HCT116 (cell line): Measurements from ENCODE around the gene OR5K2. TPM values are rescaled to one million over a fixed set of nuclear protein-coding genes. Genes with fewer than 3 reads are reported as not detected.
A peak's percentile ranks its signal among the peaks of the same experiment; 100 is the strongest.

Experiments
- ATAC-seq: fragments of 200-7000 bp; cut with Tn5 transposase; 2 replicates; pipeline ENCODE4 v1.9.1; 2020; ENCODE audit warnings: mild to moderate bottlenecking, moderate library complexity
- BruUV-seq: library from RNA; stranded (reverse); fragments of 400-500 nt; replicated peaks from 2 replicates; lab custom pipeline; 2021; lab: Mats Ljungman, UMichigan
- CTCF ChIA-PET: fragments of 300-600 bp; sonication (Branson Sonifier 250); formaldehyde crosslinking; loops from one replicate; lab custom pipeline; 2021; ENCODE audit warnings: antibody characterized with exemption; lab: Charles Lee
- POLR2A ChIA-PET: fragments of 300-600, 350-600 bp; sonication (Branson Sonifier 250); formaldehyde crosslinking; loops from one replicate; lab custom pipeline; 2021; ENCODE audit warnings: antibody characterized with exemption; lab: Charles Lee
- RAD21 ChIA-PET, 2 experiments: fragments of 300-600 bp; sonication (Branson Sonifier 250); formaldehyde crosslinking; loops; one replicate each; lab custom pipeline; 2023; ENCODE audit warnings: low total read pairs in 2 of 2; ENCODE audit not compliant: uncharacterized antibody in 2 of 2, unreplicated experiment in 2 of 2, low non-redundant PET in 1 of 2; lab: Charles Lee
- DNase-seq: peaks from one replicate; pipeline ENCODE4 v3.0.0-alpha.2; 2010; ENCODE audit warnings: low read depth, low spot score
- H2AFZ ChIP-seq: fragments of 200-600 bp; shearing (Covaris generic), sonication (generic); 2 replicates; pipeline ENCODE4 v1.6.1; 2017; ENCODE audit warnings: low read depth, mixed run types, mixed read lengths, antibody characterized with exemption, low read length; ENCODE audit not compliant: poor library complexity, severe bottlenecking
- H3K27ac ChIP-seq: 2 replicates; pipeline ENCODE4 v1.5.1; 2012; ENCODE audit warnings: low read depth, low read length
- H3K27me3 ChIP-seq: fragments of 200-600 bp; sonication (generic); 2 replicates; pipeline ENCODE4 v1.6.1; 2016; ENCODE audit warnings: mixed run types, low read length, mixed read lengths; ENCODE audit not compliant: insufficient read depth
- H3K36me3 ChIP-seq, 2 experiments: fragments of 200-500 bp in 1 of 2; fragments of 200-600 bp in 1 of 2; sonication (Bioruptor generic) in 1 of 2; sonication (generic) in 1 of 2; 2 replicates each; pipeline versions ENCODE4 v1.5.1 to v1.6.1; 2014 to 2016; ENCODE audit warnings: low read length in 2 of 2, inconsistent platforms in 1 of 2, mixed read lengths in 1 of 2, mixed run types in 1 of 2; ENCODE audit not compliant: insufficient read depth in 2 of 2, control insufficient read depth in 1 of 2
- H3K4me1 ChIP-seq, 2 experiments: fragments of 200-600 bp in 1 of 2; sonication (generic) in 1 of 2; 2 replicates each; pipeline versions ENCODE4 v1.5.1 to v1.6.1; 2012 to 2017; ENCODE audit warnings: low read length in 2 of 2, inconsistent platforms in 1 of 2, mild to moderate bottlenecking in 1 of 2, mixed read lengths in 1 of 2, mixed run types in 1 of 2, moderate library complexity in 1 of 2; ENCODE audit not compliant: insufficient read depth in 2 of 2, control insufficient read depth in 1 of 2
- H3K4me2 ChIP-seq: fragments of 200-600 bp; sonication (generic); 2 replicates; pipeline ENCODE4 v1.6.1; 2017; ENCODE audit warnings: mixed run types, low read length, mixed read lengths
- H3K4me3 ChIP-seq, 2 experiments: fragments of 200-600 bp in 1 of 2; sonication (generic) in 1 of 2; replicated peaks in 1 of 2; 2 replicates each; pipeline ENCODE4 v1.5.1; 2011 to 2016; ENCODE audit warnings: low read length in 2 of 2, control low read depth in 1 of 2, low read depth in 1 of 2, mild to moderate bottlenecking in 1 of 2, mixed read lengths in 1 of 2, mixed run types in 1 of 2
- H3K79me2 ChIP-seq: fragments of 200-600 bp; sonication (generic); 2 replicates; pipeline ENCODE4 v1.6.1; 2017; ENCODE audit warnings: mild to moderate bottlenecking, mixed run types, low read length, moderate library complexity, mixed read lengths; ENCODE audit not compliant: insufficient read depth
- H3K9ac ChIP-seq: fragments of 200-600 bp; sonication (generic); 2 replicates; pipeline ENCODE4 v1.6.1; 2016; ENCODE audit warnings: low read length, mixed read lengths
- H3K9me2 ChIP-seq: fragments of 200-600 bp; sonication (generic), shearing (Covaris generic); 2 replicates; pipeline ENCODE4 v1.6.1; 2017; ENCODE audit warnings: mixed run types, mild to moderate bottlenecking, moderate library complexity; ENCODE audit not compliant: insufficient read depth
- H3K9me3 ChIP-seq, 2 experiments: fragments of 200-500 bp in 1 of 2; fragments of 200-600 bp in 1 of 2; sonication (Bioruptor generic) in 1 of 2; sonication (generic) in 1 of 2; 2 replicates each; pipeline ENCODE4 v1.6.1; 2014 to 2017; ENCODE audit warnings: low read length in 2 of 2, mixed read lengths in 2 of 2, inconsistent platforms in 1 of 2, low read depth in 1 of 2, mild to moderate bottlenecking in 1 of 2, mixed run types in 1 of 2, moderate library complexity in 1 of 2; ENCODE audit not compliant: control insufficient read depth in 1 of 2, insufficient read depth in 1 of 2
- H4K20me1 ChIP-seq: fragments of 200-600 bp; sonication (generic), shearing (Covaris generic); 2 replicates; pipeline ENCODE4 v1.6.1; 2017; ENCODE audit warnings: mixed run types, mild to moderate bottlenecking, moderate library complexity; ENCODE audit not compliant: insufficient read depth
- ATF3 ChIP-seq: IDR thresholded peaks from 2 replicates; pipeline ENCODE4 v1.6.1; 2012
- CBX3 ChIP-seq: IDR thresholded peaks from 2 replicates; pipeline ENCODE4 v1.6.1; 2012; ENCODE audit warnings: low read depth
- CEBPB ChIP-seq: IDR thresholded peaks from 2 replicates; pipeline ENCODE4 v1.6.1; 2012; ENCODE audit warnings: low read depth
- EGR1 ChIP-seq: IDR thresholded peaks from 2 replicates; pipeline ENCODE4 v1.6.1; 2012; ENCODE audit warnings: low read depth
- EZH2 ChIP-seq: fragments of 200-600 bp; sonication (generic); IDR thresholded peaks from 2 replicates; pipeline ENCODE4 v1.6.1; 2017; ENCODE audit warnings: antibody characterized with exemption, mixed run types
- POLR2AphosphoS5 ChIP-seq: IDR thresholded peaks from 2 replicates; pipeline ENCODE4 v1.6.1; 2011; ENCODE audit warnings: mild to moderate bottlenecking, low read depth, low read length, moderate library complexity
- RAD21 ChIP-seq: IDR thresholded peaks from 2 replicates; pipeline ENCODE4 v1.6.1; 2012; ENCODE audit warnings: low read depth, mild to moderate bottlenecking
- SIN3A ChIP-seq: IDR thresholded peaks from 2 replicates; pipeline ENCODE4 v1.6.1; 2012; ENCODE audit warnings: low read depth
- SP1 ChIP-seq: IDR thresholded peaks from 2 replicates; pipeline ENCODE4 v1.6.1; 2012; ENCODE audit warnings: low read depth
- ZBTB33 ChIP-seq: IDR thresholded peaks from 2 replicates; pipeline ENCODE4 v1.6.1; 2011; ENCODE audit warnings: mild to moderate bottlenecking, low read length, moderate library complexity; ENCODE audit not compliant: insufficient replicate concordance; ENCODE audit errors: extremely low read depth
- ZFX ChIP-seq: fragments of 450-650 bp; IDR thresholded peaks from 2 replicates; pipeline ENCODE4 v1.6.1; 2017
- intact Hi-C: fragments of 100-400 bp; cut with micrococcal nuclease; formaldehyde crosslinking; loops from 2 replicates; pipeline ENCODE4 v1.10.0; 2022
- total RNA-seq: library from RNA; stranded (reverse); gene quantifications from one replicate; pipeline ENCODE4 v1.2.1, GENCODE V29; 2021; ENCODE audit not compliant: unreplicated experiment

The OR5K2 gene
- total RNA-seq, 1 experiment from 2014 or later, result not detected

GRCh38 chr3:98500019-98500418 lies 2.5 kb downstream of the OR5K2 start:
- ChIA-PET POLR2A (no interaction called here), RAD21 (no interaction called here), CTCF (no interaction called here)
- peaks cover 14 to 15% of the 10 kb centered on the region in 2 experiments; a peak in 3 of 4 replicates for H3K4me1 ChIP-seq
- ATAC-seq (peak; percentile 54), DNase-seq (no peak)
- no TSS peak for BruUV-seq
- H3K9ac ChIP-seq, result no peak overlapping the region
- no peaks in the 10 kb centered on the region for H4K20me1 ChIP-seq
- no peaks in the 10 kb centered on the region for H3K27me3 ChIP-seq
- intact Hi-C loops, result no loop called here
- no peak overlapping the region for H2AFZ ChIP-seq
- H3K9me3 ChIP-seq, result no peaks in the 10 kb centered on the region
- TF ChIP-seq POLR2AphosphoS5 (no peak), ZBTB33 (no peak), CBX3 (no peak), ZFX (no peak), ATF3 (no peak)
- no peak overlapping the region for H3K4me2 ChIP-seq
- no peak overlapping the region for H3K27ac ChIP-seq
- H3K4me3 ChIP-seq, result no peak overlapping the region
- no peaks in the 10 kb centered on the region for H3K79me2 ChIP-seq
- no peaks in the 10 kb centered on the region for H3K9me2 ChIP-seq
- H3K36me3 ChIP-seq, result no peaks in the 10 kb centered on the region

GRCh38 chr3:98501270-98501669 lies 3.8 kb downstream of the OR5K2 start:
- RAD21 ChIA-PET, result no interaction called here
- H3K36me3 ChIP-seq, result no peaks in the 10 kb centered on the region
- H3K9me2 ChIP-seq, result no peaks in the 10 kb centered on the region
- H3K79me2 ChIP-seq, result no peaks in the 10 kb centered on the region
- CTCF ChIA-PET, result no interaction called here
- no peak overlapping the region for H3K4me3 ChIP-seq
- peaks cover 14 to 16% of the 10 kb centered on the region in 2 experiments; a peak in 3 of 4 replicates for H3K4me1 ChIP-seq
- H3K9ac ChIP-seq, result no peak overlapping the region
- H2AFZ ChIP-seq, result no peak overlapping the region
- BruUV-seq, result no TSS peak
- POLR2A ChIA-PET, result no interaction called here
- ATAC-seq (no peak), DNase-seq (no peak)
- no peak overlapping the region for H3K27ac ChIP-seq
- H3K27me3 ChIP-seq, result no peaks in the 10 kb centered on the region
- TF ChIP-seq ATF3, result no peak
- no peak for TF ChIP-seq EZH2
- no peak for TF ChIP-seq SIN3A
- TF ChIP-seq RAD21, result no peak
- no peak for TF ChIP-seq CEBPB
- no peak for TF ChIP-seq SP1
- no peak for TF ChIP-seq EGR1
- no peak for TF ChIP-seq ZBTB33
- no peaks in the 10 kb centered on the region for H3K9me3 ChIP-seq
- intact Hi-C loops, result no loop called here
- no peak overlapping the region for H3K4me2 ChIP-seq
- no peaks in the 10 kb centered on the region for H4K20me1 ChIP-seq
